Fibroblast of peridontal ligament (primary cell): ENCODE results near the gene GNB1L.
"Not testable (repeated sequence)": the region's sequence is repeated elsewhere in the genome, so short reads cannot be mapped to it uniquely, and the experiment has no call there.

Source experiments
- DNase-seq: peaks from one replicate; pipeline ENCODE4 v3.0.0-alpha.2; 2010; ENCODE audit errors: extremely low read depth

The GNB1L gene

GRCh38 chr22:19795617-19796008 is 59.1 kb downstream of the GNB1L start:
- peak; percentile 59 for DNase-seq

DNA sequence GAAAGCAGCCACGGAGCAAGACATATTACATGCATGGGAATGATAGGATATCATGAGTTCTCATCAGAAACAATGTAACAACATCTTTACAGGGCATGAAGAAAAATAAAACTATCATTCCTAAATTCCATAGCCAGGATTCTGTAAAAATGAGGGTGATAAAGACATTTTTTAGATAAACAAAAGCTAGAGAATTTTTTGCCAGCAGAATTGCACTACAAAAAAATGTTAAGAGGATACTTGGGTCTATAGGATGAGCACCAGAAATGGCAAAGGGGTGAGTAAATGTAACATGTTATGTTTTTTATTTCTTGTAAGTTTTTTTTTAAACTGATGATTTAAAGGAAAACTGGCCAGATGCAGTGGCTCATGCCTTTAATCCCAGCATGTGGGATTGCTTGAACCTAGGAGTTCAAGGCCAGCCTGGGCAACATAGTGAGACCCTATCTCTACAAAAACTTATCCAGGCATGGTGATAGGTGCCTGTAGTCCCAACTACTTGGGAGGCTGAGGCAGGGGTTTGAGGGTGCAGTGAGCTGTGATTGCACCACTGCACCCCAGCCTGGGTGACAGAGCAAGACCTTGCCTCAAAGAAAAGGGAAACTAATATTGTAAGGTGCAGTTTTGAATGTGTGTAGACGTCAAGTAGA is 60.9 kb downstream of the GNB1L start:
- DNase-seq: no peak

DNA sequence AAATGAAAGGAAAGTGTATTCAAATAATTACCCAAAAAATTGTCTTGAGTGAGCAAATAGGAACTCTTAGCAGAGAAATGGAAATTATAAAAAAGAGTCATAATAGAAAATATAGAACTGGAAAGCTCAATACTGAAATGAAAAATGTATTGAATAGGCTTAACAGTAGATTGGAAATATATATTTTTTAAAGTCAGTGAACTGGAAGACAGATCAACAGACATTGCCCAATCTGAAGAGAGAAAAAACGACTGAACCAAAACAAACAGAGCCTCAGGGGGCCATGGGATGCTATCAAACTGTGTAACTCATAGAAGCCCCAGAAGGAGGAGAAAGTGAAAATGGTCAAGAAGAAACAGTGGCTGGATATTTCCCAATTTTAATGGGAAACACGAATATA is 61.5 kb downstream of the GNB1L start:
- no peak for DNase-seq

- DNase-seq: not testable (repeated sequence)
Measured at GRCh38 chr22:19792383-19792896, 62.2 kb downstream of the GNB1L start.

DNA sequence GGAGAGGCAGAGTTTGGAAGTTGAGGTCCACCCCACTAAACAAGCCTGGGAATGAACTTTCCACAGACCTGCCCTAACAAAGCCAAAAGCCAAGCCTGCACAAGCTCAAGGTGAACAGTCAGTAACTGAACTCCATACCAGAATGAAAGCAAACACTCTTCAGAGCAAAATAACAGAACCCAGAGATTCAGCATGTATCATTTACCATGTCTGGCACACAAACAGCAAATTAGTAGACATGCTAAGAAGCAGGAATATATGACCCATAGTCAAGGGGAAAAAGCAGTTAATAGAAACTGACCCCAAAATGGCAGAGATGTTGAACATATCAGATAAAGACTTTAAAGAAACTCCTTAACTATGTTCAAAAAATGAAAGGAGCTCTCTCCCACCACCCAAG is 62.8 kb downstream of the GNB1L start:
- DNase-seq: no peak

GRCh38 chr22:19791243-19791642 is 63.4 kb downstream of the GNB1L start:
- DNase-seq: no peak

GRCh38 chr22:19789828-19790227 is 64.8 kb downstream of the GNB1L start:
- no peak for DNase-seq

- no peak for DNase-seq
Measured at GRCh38 chr22:19789406-19789805, 65.3 kb downstream of the GNB1L start.

- no peak for DNase-seq
Measured at GRCh38 chr22:19788661-19789225, 65.9 kb downstream of the GNB1L start.

- no peak for DNase-seq
Measured at GRCh38 chr22:19787849-19788141, 66.9 kb downstream of the GNB1L start.

- DNase-seq: no peak
Measured at GRCh38 chr22:19786959-19787848, 67.5 kb downstream of the GNB1L start.

GRCh38 chr22:19786264-19786585 is 68.4 kb downstream of the GNB1L start:
- no peak for DNase-seq

- no peak for DNase-seq
Measured at GRCh38 chr22:19785461-19786263, 69.0 kb downstream of the GNB1L start.

GRCh38 chr22:19784384-19785175 is 70.1 kb downstream of the GNB1L start:
- no peak for DNase-seq

DNA sequence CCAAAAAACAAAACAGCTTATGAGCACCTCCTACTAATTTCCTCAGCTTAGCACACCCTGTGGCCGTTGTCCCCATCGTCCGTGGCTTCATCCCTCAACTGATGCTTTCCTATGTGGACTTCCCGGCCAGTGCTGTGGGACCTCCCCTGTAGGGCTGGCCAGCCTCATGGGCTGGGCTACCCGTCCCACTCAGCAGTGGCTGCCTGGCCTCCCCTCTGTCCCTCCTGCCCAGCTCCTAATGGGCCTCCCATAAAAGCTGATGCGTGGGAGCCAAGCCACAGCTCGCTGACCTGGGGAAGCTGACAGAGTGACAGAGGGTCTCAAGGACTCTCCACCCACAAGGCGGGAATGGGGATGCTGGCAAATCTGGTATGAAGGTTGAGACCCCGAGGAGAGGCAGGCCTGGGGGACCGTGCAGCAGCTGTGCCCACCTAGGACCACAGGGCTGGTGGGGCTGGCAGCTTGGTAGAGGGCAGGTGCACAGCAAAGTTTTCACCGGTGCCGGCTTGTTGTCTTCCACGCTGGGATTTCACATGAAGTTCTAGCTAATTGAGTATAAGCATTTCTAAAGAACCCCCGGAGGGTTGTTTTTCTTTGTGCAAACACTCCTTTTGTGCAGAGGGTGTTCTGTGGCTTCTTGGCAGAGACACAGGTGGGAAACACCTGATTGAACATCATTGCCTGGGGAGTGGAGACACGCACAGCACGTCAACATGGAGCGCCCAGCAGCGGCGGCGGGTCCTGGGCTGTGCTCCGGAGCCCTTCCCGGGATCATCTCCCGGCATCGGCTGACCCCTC is 70.9 kb downstream of the GNB1L start:
- no peak for DNase-seq

- DNase-seq: no peak
Measured at GRCh38 chr22:19782533-19782932, 72.1 kb downstream of the GNB1L start.

GRCh38 chr22:19779685-19780268 is 74.9 kb downstream of the GNB1L start:
- no peak for DNase-seq

DNA sequence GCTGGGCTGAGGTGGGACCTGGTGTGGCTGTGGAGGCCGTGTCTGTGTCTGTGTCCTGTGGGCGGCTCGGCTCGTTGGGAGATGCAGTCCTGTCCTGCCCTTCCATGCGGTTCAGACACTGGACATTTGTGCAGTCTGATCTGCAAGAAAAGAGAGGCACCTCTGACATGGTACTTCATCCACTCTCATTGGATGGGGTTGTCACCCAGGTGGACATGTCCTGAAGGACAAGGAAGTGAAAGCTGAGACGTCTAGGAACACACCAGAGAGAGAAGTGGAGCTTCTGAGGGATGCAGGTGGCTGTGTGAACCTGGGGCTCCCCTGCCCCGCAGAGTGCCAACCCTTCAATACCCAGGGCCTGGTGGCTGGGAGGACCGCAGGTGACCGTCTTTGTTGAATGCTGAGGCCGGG is 75.7 kb downstream of the GNB1L start:
- DNase-seq: no peak

DNA sequence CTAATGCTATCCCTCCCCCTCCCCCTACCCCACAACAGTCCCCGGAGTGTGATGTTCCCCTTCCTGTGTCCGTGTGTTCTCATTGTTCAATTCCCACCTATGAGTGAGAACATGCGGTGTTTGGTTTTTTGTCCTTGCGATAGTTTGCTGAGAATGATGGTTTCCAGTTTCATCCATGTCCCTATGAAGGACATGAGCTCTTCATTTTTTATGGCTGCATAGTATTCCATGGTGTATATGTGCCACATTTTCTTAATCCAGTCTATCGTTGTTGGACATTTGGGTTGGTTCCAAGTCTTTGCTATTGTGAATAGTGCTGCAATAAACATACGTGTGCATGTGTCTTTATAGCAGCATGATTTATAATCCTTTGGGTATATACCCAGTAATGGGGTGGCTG is 77.5 kb downstream of the GNB1L start:
- DNase-seq: not testable (repeated sequence)

DNA sequence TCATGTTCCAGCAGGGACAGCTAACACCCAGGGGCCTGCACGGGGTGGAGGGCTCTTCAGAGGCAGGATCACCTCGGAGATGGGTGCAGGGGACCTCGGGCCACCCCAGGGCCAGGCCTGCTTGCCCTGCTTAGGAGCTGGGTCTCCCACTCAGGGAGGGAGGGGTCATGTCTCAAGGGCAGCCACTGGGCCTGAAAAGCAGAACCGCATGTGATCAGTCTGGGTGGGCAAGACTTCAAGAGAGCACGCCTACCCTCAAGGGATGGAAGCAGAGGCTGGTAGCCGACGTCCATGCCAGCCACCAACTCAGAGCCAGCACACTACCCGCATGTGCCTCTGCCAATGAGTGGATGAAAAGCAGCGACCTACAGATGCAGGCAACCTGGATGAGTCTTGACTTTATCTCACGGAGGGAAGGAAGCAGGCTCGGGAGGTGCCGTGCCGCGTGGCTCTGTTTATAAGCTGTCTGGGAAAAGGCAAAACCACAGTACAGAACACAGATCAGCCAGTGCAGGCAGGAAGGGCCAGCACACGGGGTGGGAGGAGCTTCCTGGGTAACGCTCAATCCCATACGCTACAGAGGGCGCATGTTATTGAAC is 78.1 kb downstream of the GNB1L start:
- DNase-seq: peak; percentile 46
